A375 (cell line): ENCODE results near the gene TRAPPC6A. TPM values are rescaled to one million over a fixed set of nuclear protein-coding genes. Genes with fewer than 3 reads are reported as not detected.

Source experiments
- total RNA-seq: library from RNA; depleted of rRNA; stranded (reverse); fragments of >200 nt; shearing (Covaris generic); gene quantifications from 2 replicates; pipeline ENCODE4 v1.2.3, GENCODE V29; 2014; rRNA removed

The TRAPPC6A gene
- total RNA-seq = 4.4 and 4.9 TPM in 2 replicates

DNA sequence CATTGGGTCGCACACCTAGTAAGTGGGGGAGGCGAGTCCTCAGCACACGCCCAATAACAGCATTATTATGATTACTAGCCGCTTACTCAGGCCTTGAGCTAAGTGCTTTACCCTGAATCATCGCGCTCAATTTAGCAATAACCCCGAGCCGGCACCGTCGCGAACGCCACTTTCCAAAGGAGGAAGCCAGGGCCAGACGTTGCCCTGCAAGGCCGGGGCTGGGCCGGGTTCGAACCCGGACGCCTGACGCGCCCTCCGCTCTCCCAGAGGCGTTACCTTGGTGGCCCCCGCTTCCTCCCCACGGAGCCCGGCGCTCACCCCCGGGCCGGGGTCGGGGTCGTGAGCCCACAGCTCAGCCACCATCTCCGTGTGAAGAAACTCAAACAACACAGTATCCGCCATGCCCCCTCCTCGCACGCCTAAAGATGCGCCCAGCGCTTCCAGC is at the start of gene TRAPPC6A:
Gene TRAPPC6A, minus strand, starts transcription at position 421 of the 445 bp plus-strand sequence. Its CDS starts 19 bp downstream, at position 402.

GRCh38 chr19:45178262-45179071 is 430 bp upstream of the TRAPPC6A start, which contains the start of gene BLOC1S3:
Gene BLOC1S3, plus strand, starts transcription at chr19:45178784. Its CDS starts 513 bp downstream, at chr19:45179297.

DNA sequence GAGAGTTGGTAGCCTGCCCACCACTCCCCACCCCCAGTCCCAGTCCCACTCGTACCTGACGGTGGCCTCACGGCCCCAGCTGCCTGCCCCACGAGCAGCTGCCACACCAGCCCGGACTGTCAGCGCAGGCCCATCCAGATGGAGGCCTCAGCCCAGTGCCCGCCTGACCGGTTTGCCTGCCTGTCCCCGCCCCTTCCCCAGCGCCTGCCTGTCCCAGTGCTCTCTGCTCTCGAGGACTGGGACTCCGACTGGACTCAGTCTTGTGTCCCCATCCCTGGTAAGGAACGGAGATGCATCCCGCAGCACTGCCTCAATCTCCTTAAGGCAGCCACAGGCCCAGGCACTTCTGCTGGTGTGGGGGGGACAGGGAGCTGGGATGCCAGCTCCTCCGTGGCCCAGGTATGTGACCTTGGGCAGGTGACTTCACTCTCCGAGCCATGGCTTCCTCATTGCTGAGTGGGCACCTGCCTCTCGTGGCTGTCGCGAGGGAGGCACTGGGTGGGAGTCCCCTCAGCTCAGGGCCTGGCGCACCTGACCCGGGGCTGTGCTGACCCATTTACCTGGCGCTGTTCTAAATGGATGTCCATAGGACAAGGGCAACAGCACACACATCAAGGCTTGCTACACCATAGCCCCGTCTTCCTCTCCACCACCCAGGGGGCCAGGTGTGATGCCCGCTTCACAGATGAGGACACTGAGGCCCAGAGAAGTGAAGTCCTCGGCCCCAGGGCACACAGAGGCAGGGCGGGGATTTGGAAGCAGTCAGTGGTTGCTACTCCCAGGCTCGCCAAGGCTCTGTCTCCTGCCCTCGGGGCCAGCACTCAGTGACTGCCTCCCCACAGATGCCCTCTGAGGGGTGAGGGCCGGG is 16.9 kb downstream of the TRAPPC6A start, which contains the start of gene NKPD1:
Gene NKPD1, minus strand, starts transcription at position 113 of the 868 bp plus-strand sequence. CDS start 832 bp downstream, outside the sequence.

Other genes starting within 250 kb of the TRAPPC6A start
- not detected in 2 replicates for gene APOC4, start 236.0 kb downstream of the TRAPPC6A start, total RNA-seq
- gene APOC2, start 232.2 kb downstream of the TRAPPC6A start, total RNA-seq = not detected in 2 replicates
- gene CLPTM1, start 222.9 kb downstream of the TRAPPC6A start, total RNA-seq = 36.1 and 53.4 TPM in 2 replicates
- gene RELB, start 176.8 kb downstream of the TRAPPC6A start, total RNA-seq = 22.0 and 23.3 TPM in 2 replicates
- gene CLASRP, start 139.2 kb downstream of the TRAPPC6A start, total RNA-seq = 54.8 and 66.9 TPM in 2 replicates
- 0.82 and 1.9 TPM in 2 replicates for gene ZNF296, start 101.8 kb downstream of the TRAPPC6A start, total RNA-seq
- gene GEMIN7, start 99.0 kb downstream of the TRAPPC6A start, total RNA-seq = 32.3 and 37.6 TPM in 2 replicates
- gene PPP1R37, start 85.1 kb downstream of the TRAPPC6A start, total RNA-seq = 29.2 and 29.7 TPM in 2 replicates
- gene NKPD1, start 17.3 kb downstream of the TRAPPC6A start, total RNA-seq = not detected in 2 replicates
- gene BLOC1S3, start 547 bp upstream of the TRAPPC6A start, total RNA-seq = 3.6 and 3.7 TPM in 2 replicates
- 0.53 and 0.72 TPM in 2 replicates for gene EXOC3L2, start 67.2 kb upstream of the TRAPPC6A start, total RNA-seq
- gene MARK4, start 73.0 kb upstream of the TRAPPC6A start, total RNA-seq = 12.4 and 12.9 TPM in 2 replicates
- not detected in 2 replicates for gene CKM, start 144.6 kb upstream of the TRAPPC6A start, total RNA-seq
- 0.24 TPM in 1 of 2 replicates, not detected in the other for gene KLC3, start 162.5 kb upstream of the TRAPPC6A start, total RNA-seq
- gene ERCC2, start 192.3 kb upstream of the TRAPPC6A start, total RNA-seq = 27.6 and 28.0 TPM in 2 replicates
- gene PPP1R13L, start 226.8 kb upstream of the TRAPPC6A start, total RNA-seq = 1.6 and 3.7 TPM in 2 replicates
- gene POLR1G, start 228.4 kb upstream of the TRAPPC6A start, total RNA-seq = 25.1 and 29.8 TPM in 2 replicates
- gene ERCC1, start 245.7 kb upstream of the TRAPPC6A start, total RNA-seq = 218 and 262 TPM in 2 replicates